OCI-LY7 (cell line): Measurements from ENCODE around the gene PIGO. TPM values are rescaled to one million over a fixed set of nuclear protein-coding genes. Genes with fewer than 3 reads are reported as not detected.

ENCODE experiments used
- BruUV-seq: library from RNA; stranded (reverse); fragments of 400-500 nt; replicated peaks from 2 replicates; lab custom pipeline; 2021; lab: Mats Ljungman, UMichigan
- CTCF ChIA-PET: fragments of 300-600 bp; sonication (Branson Sonifier 250); formaldehyde crosslinking; loops from one replicate; lab custom pipeline; 2022; ENCODE audit warnings: antibody characterized with exemption; ENCODE audit not compliant: unreplicated experiment; lab: Charles Lee
- POLR2A ChIA-PET: fragments of 300-600 bp; sonication (Branson Sonifier 250); formaldehyde crosslinking; loops from one replicate; lab custom pipeline; 2022; ENCODE audit warnings: antibody characterized with exemption; lab: Charles Lee
- DNase-seq: peaks from one replicate; pipeline ENCODE4 v3.0.0-alpha.2; 2015; ENCODE audit warnings: low spot score
- H2AFZ ChIP-seq: fragments of 200-600 bp; sonication (generic), shearing (Covaris generic); 2 replicates; pipeline ENCODE4 v1.6.1; 2014; ENCODE audit warnings: mild to moderate bottlenecking, antibody characterized with exemption, low read length, moderate library complexity
- H3K27ac ChIP-seq: fragments of 200-600 bp; sonication (generic); 2 replicates; pipeline ENCODE4 v1.5.1; 2014; ENCODE audit warnings: mixed run types, low read depth, mild to moderate bottlenecking, moderate library complexity, low read length, inconsistent platforms; ENCODE audit not compliant: poor library complexity, severe bottlenecking
- H3K36me3 ChIP-seq: fragments of 200-600 bp; sonication (generic); 2 replicates; pipeline ENCODE4 v1.6.1; 2014; ENCODE audit warnings: mild to moderate bottlenecking, antibody characterized with exemption, low read length, moderate library complexity, mixed read lengths; ENCODE audit not compliant: insufficient read depth
- H3K4me1 ChIP-seq: fragments of 200-600 bp; sonication (generic); 2 replicates; pipeline ENCODE4 v1.5.1; 2014; ENCODE audit warnings: mild to moderate bottlenecking, low read length; ENCODE audit not compliant: insufficient read depth, poor library complexity, severe bottlenecking
- H3K4me2 ChIP-seq: fragments of 200-600 bp; sonication (generic); 2 replicates; pipeline ENCODE4 v1.6.1; 2014; ENCODE audit warnings: mild to moderate bottlenecking, low read length
- H3K4me3 ChIP-seq: fragments of 200-600 bp; sonication (generic); 2 replicates; pipeline ENCODE4 v1.5.1; 2014; ENCODE audit warnings: mild to moderate bottlenecking, low read depth, low read length; ENCODE audit not compliant: poor library complexity, severe bottlenecking
- H3K79me2 ChIP-seq: fragments of 200-600 bp; sonication (generic); 2 replicates; pipeline ENCODE4 v1.6.1; 2016; ENCODE audit warnings: low read depth, mild to moderate bottlenecking, low read length, moderate library complexity, mixed read lengths; ENCODE audit not compliant: insufficient read depth
- H3K9me2 ChIP-seq: fragments of 200-600 bp; sonication (generic); 2 replicates; pipeline ENCODE4 v1.6.1; 2016; ENCODE audit warnings: mild to moderate bottlenecking, low read length, mixed read lengths; ENCODE audit not compliant: insufficient read depth
- H3K9me3 ChIP-seq: fragments of 200-600 bp; sonication (generic); 2 replicates; pipeline ENCODE4 v1.6.1; 2014; ENCODE audit warnings: mild to moderate bottlenecking, mixed run types, low read length, mixed read lengths
- H4K20me1 ChIP-seq: fragments of 200-600 bp; sonication (generic); 2 replicates; pipeline ENCODE4 v1.6.1; 2014; ENCODE audit warnings: mild to moderate bottlenecking, antibody characterized with exemption, low read length, moderate library complexity, mixed read lengths; ENCODE audit not compliant: insufficient read depth
- CTCF ChIP-seq: fragments of 200-600 bp; sonication (generic); conservative IDR thresholded peaks from 2 replicates; pipeline ENCODE4 v1.5.1; 2014; ENCODE audit warnings: mild to moderate bottlenecking, antibody characterized with exemption, low read length, moderate library complexity, mixed read lengths
- EZH2phosphoT487 ChIP-seq: fragments of 200-600 bp; sonication (generic); IDR thresholded peaks from 2 replicates; pipeline ENCODE4 v1.6.1; 2018; ENCODE audit warnings: low read depth, borderline replicate concordance, mild to moderate bottlenecking, mixed run types, antibody characterized with exemption, low read length, moderate library complexity, mixed read lengths
- intact Hi-C: fragments of 100-400 bp; cut with micrococcal nuclease; formaldehyde crosslinking; loops from one replicate; pipeline ENCODE4 v1.10.0; 2022; ENCODE audit not compliant: unreplicated experiment
- total RNA-seq, 2 experiments: library from RNA; depleted of rRNA in 1 of 2; stranded (reverse); fragments of >200 nt in 1 of 2; shearing (Covaris generic) in 1 of 2; gene quantifications; 2 replicates each; pipeline ENCODE4 v1.2.3, GENCODE V29; 2014 to 2022

The PIGO gene
- total RNA-seq, 2 experiments from 2014 or later, result 16.0 to 27.5 TPM

GRCh38 chr9:35114113-35114839 is 17.9 kb upstream of the PIGO start:
- BruUV-seq, result no TSS peak
- CTCF ChIA-PET, result interaction anchor here (0.6 to 1.3 kb wide), 2 partner anchors 11 to 48 kb away, joined by 3 to 4 read pairs; partner anchors contain the start of genes STOML2 and UNC13B
- TF ChIP-seq EZH2phosphoT487 (no peak), CTCF (no peak)
- Histone ChIP-seq H3K9me3 (no peaks in the 10 kb centered on the region), H4K20me1 (no peaks in the 10 kb centered on the region), H3K36me3 (no peaks in the 10 kb centered on the region), H3K79me2 (no peaks in the 10 kb centered on the region), H3K27ac (peak overlapping the region; percentile 73), H2AFZ (peak overlapping the region; percentile 82; the same call in 1 of the 2 replicates), H3K4me3 (peak overlapping the region; percentile 74), H3K4me2 (peak overlapping the region; percentile 96), H3K9me2 (no peaks in the 10 kb centered on the region), H3K4me1 (peaks cover 43% of the 10 kb centered on the region)
- peak; percentile 74 for DNase-seq
- intact Hi-C loops, result no loop called here
- POLR2A ChIA-PET, result interaction anchor here (0.5 to 4.3 kb wide), 8 partner anchors 11 to 1144 kb away, joined by 3 to 24 read pairs (median 4); partner anchors contain the start of genes FANCG, GALT and STOML2

- H3K4me3 ChIP-seq, result peak overlapping the region; percentile 72
Observed at GRCh38 chr9:35112257-35113020, 16.0 kb upstream of the PIGO start.

More at GRCh38 chr9:35112257-35113020, 16.0 kb upstream of the PIGO start:
- no peak for TF ChIP-seq EZH2phosphoT487
- no peak for TF ChIP-seq CTCF
- BruUV-seq, result no TSS peak
- POLR2A ChIA-PET, result interaction anchor here (1.2 to 4.3 kb wide), 2 partner anchors 9 to 211 kb away, joined by 3 to 24 read pairs; partner anchors contain the start of gene STOML2
- H3K9me2 ChIP-seq, result no peaks in the 10 kb centered on the region
- peaks cover 43% of the 10 kb centered on the region for H3K4me1 ChIP-seq
- H3K4me2 ChIP-seq, result peak overlapping the region; percentile 67
- H3K9me3 ChIP-seq, result no peaks in the 10 kb centered on the region
- no peaks in the 10 kb centered on the region for H3K79me2 ChIP-seq
- DNase-seq, result no peak
- intact Hi-C loops, result no loop called here
- H3K36me3 ChIP-seq, result no peaks in the 10 kb centered on the region
- CTCF ChIA-PET, result no interaction called here
- no peaks in the 10 kb centered on the region for H4K20me1 ChIP-seq
- peak overlapping the region; percentile 62; the same call in 1 of the 2 replicates for H2AFZ ChIP-seq
- no peak overlapping the region for H3K27ac ChIP-seq
